Kidney (tissue), 14 donors: ENCODE data around the gene FIS1. TPM values are rescaled to one million over a fixed set of nuclear protein-coding genes. Genes with fewer than 3 reads are reported as not detected.
"Not testable (repeated sequence)": the region's sequence is repeated elsewhere in the genome, so short reads cannot be mapped to it uniquely, and the experiment has no call there.

Source experiments
- DNase-seq, 5 donors: peaks; one replicate each; pipeline ENCODE4 v3.0.0-alpha.2; 2013 to 2020
- FAIRE-seq: peaks from 2 replicates; lab custom pipeline; 2012; peaks lifted over from hg19 to GRCh38; lab: Jason Lieb, UNC
- H3K27ac ChIP-seq, 2 donors: one replicate each; pipeline ENCODE4 v1.7.0; 2013; ENCODE audit warnings: low read depth in 2 of 2, low read length in 2 of 2, inconsistent platforms in 1 of 2
- H3K27me3 ChIP-seq: one replicate; pipeline ENCODE4 v1.7.1; 2013; ENCODE audit warnings: low read length, inconsistent platforms; ENCODE audit not compliant: control insufficient read depth, insufficient read depth
- H3K36me3 ChIP-seq, 3 donors: one replicate each; pipeline versions ENCODE4 v1.7.0 to v1.7.1; 2013; ENCODE audit warnings: low read length in 3 of 3, control low read depth in 1 of 3, inconsistent platforms in 1 of 3; ENCODE audit not compliant: insufficient read depth in 3 of 3, control insufficient read depth in 2 of 3
- H3K4me1 ChIP-seq, 3 donors: one replicate each; pipeline versions ENCODE4 v1.7.0 to v1.7.1; 2013; ENCODE audit warnings: low read length in 3 of 3, inconsistent platforms in 1 of 3, low read depth in 1 of 3; ENCODE audit not compliant: control insufficient read depth in 2 of 3, insufficient read depth in 2 of 3
- H3K4me3 ChIP-seq, 3 donors: one replicate each; pipeline versions ENCODE4 v1.7.0 to v1.8.1; 2013; ENCODE audit warnings: low read length in 3 of 3, control low read depth in 1 of 3, inconsistent platforms in 1 of 3
- H3K9ac ChIP-seq, 3 donors: one replicate each; pipeline versions ENCODE4 v1.7.0 to v1.7.1; 2013; ENCODE audit warnings: low read length in 3 of 3, control low read depth in 1 of 3, inconsistent platforms in 1 of 3
- H3K9me3 ChIP-seq, 3 donors: one replicate each; pipeline versions ENCODE4 v1.7.0 to v1.7.1; 2013; ENCODE audit warnings: low read length in 3 of 3, control low read depth in 1 of 3, inconsistent platforms in 1 of 3; ENCODE audit not compliant: control insufficient read depth in 2 of 3, insufficient read depth in 1 of 3
- CTCF ChIP-seq: IDR thresholded peaks from 3 replicates; pipeline ENCODE4 v1.5.1; 2012; ENCODE audit warnings: mild to moderate bottlenecking, moderate library complexity, borderline replicate concordance; ENCODE audit not compliant: insufficient read depth; ENCODE audit errors: extremely low read depth
- intact Hi-C: fragments of 100-400 bp; cut with DNase I; formaldehyde crosslinking; loops from one replicate; pipeline ENCODE4 v1.11.1; 2022
- polyA plus RNA-seq: library from polyadenylated mRNA; stranded (reverse); fragments of 350-450 nt; fragmentation: Illumina TruSeq; extraction: RNeasy Lipid Tissue Mini Kit (QIAGEN cat#74804); gene quantifications from one replicate; pipeline ENCODE4 v1.2.3, GENCODE V29; 2014; ENCODE audit warnings: low read depth, low replicate concordance; ENCODE audit not compliant: insufficient read depth
- total RNA-seq: library from RNA; stranded (reverse); fragmentation: NEBNext Ultra II Directional; extraction: Animal tissue kit (Norgen Biotek cat#: 25700); gene quantifications from one replicate; pipeline ENCODE4 v1.2.1, GENCODE V29; 2021
- donor health status: control.
- donor health status: control.
- donor health status: control.
- donor health status: control.
- donor health status: control.
- donor health status: DM: yes; HTN: yes; CAD: no.
- donor health status: Normal renal cell carcinoma (clear cell type).

Gene FIS1
- total and polyA plus RNA-seq, 2 donors from 2014 or later = 180 to 472 TPM

DNA sequence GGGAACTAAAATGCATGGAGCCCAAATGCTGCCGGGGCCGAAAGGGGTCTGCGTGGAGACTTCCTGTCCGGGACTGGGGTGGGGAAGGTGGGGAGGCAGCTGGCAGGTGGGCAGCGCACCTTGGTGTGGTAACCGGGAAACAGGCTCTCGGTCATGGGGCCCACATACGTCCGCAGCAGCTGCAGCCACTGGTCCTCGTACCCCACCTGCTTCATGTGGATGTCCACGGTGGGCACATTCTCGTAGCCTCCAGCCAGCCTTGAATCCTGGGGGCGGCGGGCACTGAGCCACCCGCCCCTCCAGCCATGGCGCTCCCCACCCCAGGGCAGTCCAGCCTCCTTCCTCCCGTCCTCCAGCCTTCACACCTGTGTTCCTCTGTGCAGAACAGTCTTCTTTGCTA, 37.4 kb downstream of the FIS1 start:
- peaks cover 0 to 9% (median 0%) of the 10 kb centered on the region in 3 donors for H3K36me3 ChIP-seq
- FAIRE-seq (no peak), DNase-seq (no peak)
- peaks cover 5% of the 10 kb centered on the region for H3K27me3 ChIP-seq
- no peak overlapping the region for H3K4me3 ChIP-seq
- no peaks in the 10 kb centered on the region for H3K9me3 ChIP-seq
- no peaks in the 10 kb centered on the region for H3K4me1 ChIP-seq
- intact Hi-C loops = no loop called here
- H3K27ac ChIP-seq = no peak overlapping the region
- TF ChIP-seq CTCF = no peak
- no peak overlapping the region for H3K9ac ChIP-seq

GRCh38 chr7:101206665-101207042, 38.2 kb downstream of the FIS1 start:
- no peak for FAIRE-seq

DNA sequence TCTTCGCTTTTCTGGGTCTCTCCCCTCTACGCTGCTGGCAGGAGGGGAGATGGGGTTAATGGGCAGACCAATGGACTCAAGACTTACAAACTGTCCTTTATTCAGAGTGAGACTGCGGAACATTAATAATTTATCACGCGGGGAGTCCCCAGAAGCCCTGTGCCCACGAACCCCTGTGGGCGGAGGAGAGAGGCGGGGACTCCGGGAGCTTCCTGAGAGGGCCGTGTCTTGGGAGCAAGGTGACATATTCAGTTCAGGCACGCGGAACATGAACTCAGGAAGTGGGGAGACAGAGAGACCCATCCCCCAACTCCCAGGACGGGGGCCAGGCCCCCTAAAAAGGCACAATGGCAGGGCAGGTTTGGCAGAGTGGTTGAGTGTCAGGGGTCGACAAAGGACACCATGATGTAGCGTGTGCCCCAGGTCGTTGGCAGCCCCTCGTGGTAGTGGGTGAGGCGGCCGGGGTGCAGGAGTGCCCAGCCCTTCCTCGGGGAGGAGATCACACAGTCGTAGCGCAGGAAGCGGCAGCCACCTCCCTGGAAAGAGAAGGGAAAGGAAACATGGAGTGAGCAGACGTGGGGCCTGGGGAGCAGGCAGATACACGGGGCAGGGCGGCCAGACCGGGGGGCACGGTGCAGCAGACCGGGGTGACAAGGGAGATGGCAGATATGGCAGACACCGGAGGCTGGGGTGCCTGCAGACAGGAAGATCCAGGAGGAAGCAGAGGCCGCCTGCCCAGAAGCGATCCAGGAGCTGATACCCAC, 38.8 kb downstream of the FIS1 start:
- intact Hi-C loops = no loop called here
- Histone ChIP-seq H3K9ac (no peak overlapping the region), H3K27me3 (peaks cover 5% of the 10 kb centered on the region), H3K9me3 (no peaks in the 10 kb centered on the region), H3K4me3 (no peak overlapping the region), H3K4me1 (peaks cover 0 to 2% (median 0%) of the 10 kb centered on the region in 3 donors), H3K27ac (no peak overlapping the region), H3K36me3 (peaks cover 0 to 5% (median 0%) of the 10 kb centered on the region in 3 donors)
- FAIRE-seq (no peak), DNase-seq (no peak)
- TF ChIP-seq CTCF = no peak

More at GRCh38 chr7:101206665-101207042, 38.2 kb downstream of the FIS1 start:
- intact Hi-C loops = no loop called here
- H3K27me3 ChIP-seq = peaks cover 5% of the 10 kb centered on the region
- no peak overlapping the region for H3K27ac ChIP-seq
- peaks cover 0 to 1% (median 0%) of the 10 kb centered on the region in 3 donors for H3K4me1 ChIP-seq
- no peak for TF ChIP-seq CTCF
- H3K36me3 ChIP-seq = peaks cover 0 to 5% (median 0%) of the 10 kb centered on the region in 3 donors
- H3K4me3 ChIP-seq = no peak overlapping the region
- no peaks in the 10 kb centered on the region for H3K9me3 ChIP-seq
- no peak overlapping the region for H3K9ac ChIP-seq
- DNase-seq = no peak

- H3K9me3 ChIP-seq, H3K4me3 ChIP-seq, intact Hi-C loops, H3K27me3 ChIP-seq, H3K36me3 ChIP-seq, H3K4me1 ChIP-seq, DNase-seq, FAIRE-seq, H3K9ac ChIP-seq, H3K27ac ChIP-seq: not testable (repeated sequence)
Observed at GRCh38 chr7:101203740-101204738, 40.8 kb downstream of the FIS1 start.
